CD4-positive, alpha-beta T cell treated with Interferon gamma for 1 hour (primary cell): ENCODE measurements around the gene USP12.
A peak's percentile ranks its signal among the peaks of the same experiment; 100 is the strongest.
"Not testable (repeated sequence)": the region's sequence is repeated elsewhere in the genome, so short reads cannot be mapped to it uniquely, and the experiment has no call there.

Source experiments
- DNase-seq: peaks from one replicate; pipeline ENCODE4 v3.0.0-alpha.2; 2020

USP12 gene

GRCh38 chr13:27147530-27148170 is 24.0 kb downstream of the USP12 start:
- DNase-seq = peak; percentile 26

- no peak for DNase-seq
Observed at GRCh38 chr13:27141746-27142145, 29.9 kb downstream of the USP12 start.

- not testable (repeated sequence) for DNase-seq
Observed at GRCh38 chr13:27141159-27141558, 30.5 kb downstream of the USP12 start.

GRCh38 chr13:27140060-27140459 is 31.6 kb downstream of the USP12 start:
- no peak for DNase-seq

- no peak for DNase-seq
Observed at GRCh38 chr13:27139565-27139964, 32.0 kb downstream of the USP12 start.

- no peak for DNase-seq
Observed at GRCh38 chr13:27138457-27139093, 33.0 kb downstream of the USP12 start.

GRCh38 chr13:27137759-27138158 is 33.9 kb downstream of the USP12 start:
- DNase-seq = no peak

GRCh38 chr13:27135023-27135422 is 36.6 kb downstream of the USP12 start:
- DNase-seq = no peak

GRCh38 chr13:27133889-27134288 is 37.7 kb downstream of the USP12 start:
- no peak for DNase-seq

- no peak for DNase-seq
Observed at GRCh38 chr13:27132538-27132937, 39.1 kb downstream of the USP12 start.

- no peak for DNase-seq
Observed at GRCh38 chr13:27131906-27132305, 39.7 kb downstream of the USP12 start.

- DNase-seq = peak; percentile 48
Observed at GRCh38 chr13:27130979-27131623, 40.5 kb downstream of the USP12 start.

GRCh38 chr13:27130223-27130978 is 41.2 kb downstream of the USP12 start:
- no peak for DNase-seq

GRCh38 chr13:27128825-27129627 is 42.6 kb downstream of the USP12 start:
- no peak for DNase-seq

- no peak for DNase-seq
Observed at GRCh38 chr13:27126859-27127258, 44.8 kb downstream of the USP12 start.

GRCh38 chr13:27125357-27126282 is 46.0 kb downstream of the USP12 start:
- no peak for DNase-seq

- no peak for DNase-seq
Observed at GRCh38 chr13:27124571-27124970, 47.0 kb downstream of the USP12 start.

- not testable (repeated sequence) for DNase-seq
Observed at GRCh38 chr13:27123445-27123844, 48.2 kb downstream of the USP12 start.

- no peak for DNase-seq
Observed at GRCh38 chr13:27122036-27122435, 49.6 kb downstream of the USP12 start.

- no peak for DNase-seq
Observed at GRCh38 chr13:27120811-27121210, 50.8 kb downstream of the USP12 start.

- no peak for DNase-seq
Observed at GRCh38 chr13:27120011-27120410, 51.6 kb downstream of the USP12 start.
